ENCODE results near the gene RPL3. TPM values are rescaled to one million over a fixed set of nuclear protein-coding genes. Genes with fewer than 3 reads are reported as not detected.

The RPL3 gene
- total RNA-seq, 1 experiment from 2014 or later: 1,699 TPM

- H3K4me2 ChIP-seq: peak overlapping the region; percentile 9; the same call in 1 of the 2 replicates
- no peaks in the 10 kb centered on the region for H3K9me3 ChIP-seq (ENCODE audit: insufficient read depth, low read depth)
- peak in 1 of 2 experiments; percentile 59 for DNase-seq
- POLR2A ChIA-PET (ENCODE audit: unreplicated experiment): interaction anchor here (0.6 kb wide), 1 partner anchor 59 kb away, joined by 3 read pairs; no protein-coding TSS in a partner anchor
- TF ChIP-seq EZH2 (IDR thresholded peaks at IDR 0.05; ENCODE audit: low read depth) (no peak), CTCF (conservative IDR thresholded peaks at IDR 0.05) (no peak)
- no peaks in the 10 kb centered on the region for H3K36me3 ChIP-seq (ENCODE audit: low read depth)
- H3K27me3 ChIP-seq (ENCODE audit: insufficient read depth, low read depth): no peaks in the 10 kb centered on the region
- no peak overlapping the region for H3K4me3 ChIP-seq
- no peak overlapping the region for H2AFZ ChIP-seq
- H3K79me2 ChIP-seq (ENCODE audit: low read depth): no peaks in the 10 kb centered on the region
- no peaks in the 10 kb centered on the region for H3K9me2 ChIP-seq (ENCODE audit: insufficient read depth)
- CTCF ChIA-PET: no interaction called here
- intact Hi-C loops (cut with micrococcal nuclease; ENCODE audit: unreplicated experiment): no loop called here
- peaks cover 55% of the 10 kb centered on the region for H3F3A ChIP-seq (ENCODE audit: insufficient read depth, low read depth)
- H3K4me1 ChIP-seq (replicated peaks; ENCODE audit: insufficient read depth): peaks cover 55% of the 10 kb centered on the region
- H4K20me1 ChIP-seq (ENCODE audit: insufficient read depth): no peaks in the 10 kb centered on the region
- no peak overlapping the region for H3K27ac ChIP-seq
- BruUV-seq (replicated peaks): no TSS peak
Observed at GRCh38 chr22:39301108-39301507, 18.3 kb downstream of the RPL3 start.

GRCh38 chr22:39300186-39300830 is 19.1 kb downstream of the RPL3 start:
- no peak for TF ChIP-seq EZH2 (IDR thresholded peaks at IDR 0.05; ENCODE audit: low read depth)
- no TSS peak for BruUV-seq (replicated peaks)
- Histone ChIP-seq H3K36me3 (ENCODE audit: low read depth) (no peaks in the 10 kb centered on the region), H3F3A (ENCODE audit: insufficient read depth, low read depth) (peaks cover 59% of the 10 kb centered on the region), H4K20me1 (ENCODE audit: insufficient read depth) (no peaks in the 10 kb centered on the region), H3K4me2 (peak overlapping the region; percentile 53), H3K4me1 (replicated peaks; ENCODE audit: insufficient read depth) (peaks cover 60% of the 10 kb centered on the region), H3K9me3 (ENCODE audit: insufficient read depth, low read depth) (no peaks in the 10 kb centered on the region), H2AFZ (no peak overlapping the region), H3K79me2 (ENCODE audit: low read depth) (no peaks in the 10 kb centered on the region), H3K27ac (no peak overlapping the region), H3K9me2 (ENCODE audit: insufficient read depth) (no peaks in the 10 kb centered on the region), H3K4me3 (no peak overlapping the region), H3K27me3 (ENCODE audit: insufficient read depth, low read depth) (no peaks in the 10 kb centered on the region)
- ChIA-PET POLR2A (ENCODE audit: unreplicated experiment) (interaction anchor here (0.5 kb wide), 1 partner anchor 1845 kb away, joined by 3 read pairs; no protein-coding TSS in a partner anchor), CTCF (interaction anchor here (0.6 kb wide), 1 partner anchor 226 kb away, joined by 6 read pairs; no protein-coding TSS in a partner anchor)
- intact Hi-C loops (cut with micrococcal nuclease; ENCODE audit: unreplicated experiment): no loop called here
- DNase-seq: peak; percentile 60 to 71

- no TSS peak for BruUV-seq (replicated peaks)
- H4K20me1 ChIP-seq (ENCODE audit: insufficient read depth): no peaks in the 10 kb centered on the region
- H3K79me2 ChIP-seq (ENCODE audit: low read depth): no peaks in the 10 kb centered on the region
- no peak overlapping the region for H3K27ac ChIP-seq
- H2AFZ ChIP-seq: no peak overlapping the region
- H3K4me1 ChIP-seq (replicated peaks; ENCODE audit: insufficient read depth): peaks cover 63% of the 10 kb centered on the region
- DNase-seq: peak in 1 of 2 experiments; percentile 22
- intact Hi-C loops (cut with micrococcal nuclease; ENCODE audit: unreplicated experiment): no loop called here
- POLR2A ChIA-PET (ENCODE audit: unreplicated experiment): interaction anchor here (0.5 to 0.6 kb wide), 2 partner anchors 131 to 1844 kb away, joined by 3 to 9 read pairs; no protein-coding TSS in a partner anchor
- H3K4me3 ChIP-seq: no peak overlapping the region
- no peak for TF ChIP-seq CTCF (conservative IDR thresholded peaks at IDR 0.05)
- no peak for TF ChIP-seq EZH2 (IDR thresholded peaks at IDR 0.05; ENCODE audit: low read depth)
- H3K9me3 ChIP-seq (ENCODE audit: insufficient read depth, low read depth): no peaks in the 10 kb centered on the region
- no peaks in the 10 kb centered on the region for H3K9me2 ChIP-seq (ENCODE audit: insufficient read depth)
- H3K4me2 ChIP-seq: peak overlapping the region; percentile 53
- CTCF ChIA-PET: no interaction called here
- no peaks in the 10 kb centered on the region for H3K36me3 ChIP-seq (ENCODE audit: low read depth)
- no peaks in the 10 kb centered on the region for H3K27me3 ChIP-seq (ENCODE audit: insufficient read depth, low read depth)
- H3F3A ChIP-seq (ENCODE audit: insufficient read depth, low read depth): peaks cover 62% of the 10 kb centered on the region
Observed at GRCh38 chr22:39299829-39300178, 19.6 kb downstream of the RPL3 start.
